Measurements from ENCODE around the gene SLC4A7.

SLC4A7 gene

GRCh38 chr3:27521179-27521871, 37.1 kb upstream of the SLC4A7 start:
- Histone ChIP-seq H3K9me3 (ENCODE audit: control insufficient read depth, insufficient read depth, low read depth, low read length) (no peaks in the 10 kb centered on the region), H3K27ac (ENCODE audit: extremely low read depth, low read depth, low read length) (no peak overlapping the region), H3K36me3 (ENCODE audit: control insufficient read depth in 2 of 2, insufficient read depth in 1 of 2, low read length in 2 of 2) (no peaks in the 10 kb centered on the region), H3K4me1 (ENCODE audit: control insufficient read depth, insufficient read depth, low read length) (0 out of 2 replicates have a peak, but pooled peaks cover 2% of the 10 kb centered on the region), H3K4me3 (ENCODE audit: low read depth, low read length) (no peak overlapping the region)
- ChIA-PET POLR2A (no interaction called here), CTCF (no interaction called here)
- TF ChIP-seq ZNF335 (tag by site-specific recombination; conservative IDR thresholded peaks at IDR 0.05) (0 out of 2 replicates have a peak, but pooled peaks have one; percentile 17), GLIS2 (tag by site-specific recombination; IDR thresholded peaks at IDR 0.05) (no peak), ZEB2 (tag by site-specific recombination; IDR thresholded peaks at IDR 0.05) (peak; percentile 52; the same call in 1 of the 2 replicates), ZNF629 (tag by site-specific recombination; IDR thresholded peaks at IDR 0.05) (peak; percentile 66), ZNF18 (tag by site-specific recombination; IDR thresholded peaks at IDR 0.05) (peak; percentile 85; the same call in 1 of the 2 replicates), ZNF433 (tag by site-specific recombination; IDR thresholded peaks at IDR 0.05; ENCODE audit: low read depth) (no peak), OSR2 (tag by site-specific recombination; IDR thresholded peaks at IDR 0.05) (0 out of 2 replicates have a peak, but pooled peaks have one; percentile 14), SP2 (tag by site-specific recombination; IDR thresholded peaks at IDR 0.05) (0 out of 2 replicates have a peak, but pooled peaks have one; percentile 9), TRIM28 (IDR thresholded peaks at IDR 0.05; ENCODE audit: borderline replicate concordance, low read length) (peak; percentile 82; the same call in 1 of the 2 replicates), ZNF707 (tag by site-specific recombination; IDR thresholded peaks at IDR 0.05) (no peak), SCRT2 (tag by site-specific recombination; IDR thresholded peaks at IDR 0.05) (peak; percentile 48; the same call in 1 of the 2 replicates)
- TF ChIP-seq, protein P1, sequence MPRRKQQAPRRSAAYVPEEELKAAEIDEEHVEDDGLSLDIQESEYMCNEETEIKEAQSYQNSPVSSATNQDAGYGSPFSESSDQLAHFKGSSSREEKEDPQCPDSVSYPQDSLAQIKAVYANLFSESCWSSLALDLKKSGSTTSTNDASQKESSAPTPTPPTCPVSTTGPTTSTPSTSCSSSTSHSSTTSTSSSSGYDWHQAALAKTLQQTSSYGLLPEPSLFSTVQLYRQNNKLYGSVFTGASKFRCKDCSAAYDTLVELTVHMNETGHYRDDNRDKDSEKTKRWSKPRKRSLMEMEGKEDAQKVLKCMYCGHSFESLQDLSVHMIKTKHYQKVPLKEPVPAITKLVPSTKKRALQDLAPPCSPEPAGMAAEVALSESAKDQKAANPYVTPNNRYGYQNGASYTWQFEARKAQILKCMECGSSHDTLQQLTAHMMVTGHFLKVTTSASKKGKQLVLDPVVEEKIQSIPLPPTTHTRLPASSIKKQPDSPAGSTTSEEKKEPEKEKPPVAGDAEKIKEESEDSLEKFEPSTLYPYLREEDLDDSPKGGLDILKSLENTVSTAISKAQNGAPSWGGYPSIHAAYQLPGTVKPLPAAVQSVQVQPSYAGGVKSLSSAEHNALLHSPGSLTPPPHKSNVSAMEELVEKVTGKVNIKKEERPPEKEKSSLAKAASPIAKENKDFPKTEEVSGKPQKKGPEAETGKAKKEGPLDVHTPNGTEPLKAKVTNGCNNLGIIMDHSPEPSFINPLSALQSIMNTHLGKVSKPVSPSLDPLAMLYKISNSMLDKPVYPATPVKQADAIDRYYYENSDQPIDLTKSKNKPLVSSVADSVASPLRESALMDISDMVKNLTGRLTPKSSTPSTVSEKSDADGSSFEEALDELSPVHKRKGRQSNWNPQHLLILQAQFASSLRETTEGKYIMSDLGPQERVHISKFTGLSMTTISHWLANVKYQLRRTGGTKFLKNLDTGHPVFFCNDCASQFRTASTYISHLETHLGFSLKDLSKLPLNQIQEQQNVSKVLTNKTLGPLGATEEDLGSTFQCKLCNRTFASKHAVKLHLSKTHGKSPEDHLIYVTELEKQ (tag by site-specific recombination; IDR thresholded peaks at IDR 0.05; ENCODE audit: borderline replicate concordance): peak; percentile 38; the same call in 1 of the 2 replicates

DNA sequence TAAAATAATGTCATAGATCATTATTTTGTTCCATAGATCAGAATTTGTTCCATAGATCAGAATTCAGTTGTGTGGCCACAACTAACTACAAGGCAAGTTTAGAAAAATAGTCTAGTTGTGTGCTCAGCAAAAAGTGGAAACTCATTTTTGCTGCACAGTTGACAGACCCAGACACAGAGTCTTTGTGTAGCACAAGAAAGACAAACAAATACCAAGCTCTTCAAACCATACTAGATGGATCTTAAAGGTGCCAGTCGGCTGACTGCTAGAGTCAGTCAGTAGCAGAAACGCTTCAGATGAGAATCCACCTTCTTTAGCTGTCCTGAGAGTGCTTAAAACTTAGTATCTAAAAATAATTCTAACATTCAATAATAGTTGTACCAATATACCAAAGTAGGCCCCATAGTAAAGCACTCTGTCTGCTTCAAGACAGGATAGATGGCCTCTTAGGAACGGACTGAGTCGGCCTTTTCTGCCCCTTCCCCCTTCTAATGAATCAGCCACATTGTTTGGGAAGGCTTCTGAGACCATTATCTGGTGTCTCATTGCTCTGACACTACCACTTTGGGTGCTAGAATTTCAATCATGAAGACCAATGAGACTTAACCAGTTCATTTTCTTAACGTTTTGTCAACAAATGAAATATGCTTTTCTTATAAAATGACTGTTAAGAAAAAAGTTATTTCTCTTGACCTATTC, 27.7 kb upstream of the SLC4A7 start:
- Histone ChIP-seq H3K27ac (ENCODE audit: extremely low read depth, low read depth, low read length) (no peak overlapping the region), H3K4me3 (ENCODE audit: low read depth, low read length) (no peak overlapping the region), H3K36me3 (ENCODE audit: control insufficient read depth in 2 of 2, insufficient read depth in 1 of 2, low read length in 2 of 2) (no peaks in the 10 kb centered on the region), H3K9me3 (ENCODE audit: control insufficient read depth, insufficient read depth, low read depth, low read length) (no peaks in the 10 kb centered on the region), H3K4me1 (ENCODE audit: control insufficient read depth, insufficient read depth, low read length) (no peaks in the 10 kb centered on the region)
- POLR2A ChIA-PET: no interaction called here
- CTCF ChIA-PET: no interaction called here
- TF ChIP-seq ZNF670 (tag by site-specific recombination; IDR thresholded peaks at IDR 0.05; ENCODE audit: low read depth) (no peak), MYNN (tag by site-specific recombination; IDR thresholded peaks at IDR 0.05; ENCODE audit: borderline replicate concordance) (no peak), ZNF416 (tag by site-specific recombination; IDR thresholded peaks at IDR 0.05) (no peak), ZNF549 (tag by site-specific recombination; IDR thresholded peaks at IDR 0.05) (no peak), ZNF561 (tag by site-specific recombination; IDR thresholded peaks at IDR 0.05; ENCODE audit: borderline replicate concordance) (no peak)
